K562 (cell line): ENCODE results near the gene COL4A1.

Experiments used
- CC2D1A ChIP-seq: fragments of 450-650 bp; IDR thresholded peaks from 2 replicates; pipeline ENCODE4 v1.6.1; 2017; ENCODE audit warnings: mild to moderate bottlenecking
- FOXK1 ChIP-seq: sonication (generic); formaldehyde crosslinking; IDR thresholded peaks from 2 replicates; pipeline ENCODE4 v1.8.0; 2022; ENCODE audit warnings: missing genetic modification reagents, mild to moderate bottlenecking, borderline replicate concordance
- MYC ChIP-seq, 2 experiments: fragments of 250-450 bp in 1 of 2; sonication (Bioruptor Pico) in 1 of 2; IDR thresholded peaks; 2 replicates each; pipeline versions ENCODE4 v1.5.1 to v1.6.1; 2012 to 2021; ENCODE audit warnings: low read depth in 2 of 2, borderline replicate concordance in 1 of 2, improper control_type of control experiment in 1 of 2, low read length in 1 of 2, mild to moderate bottlenecking in 1 of 2, moderate library complexity in 1 of 2
- NFRKB ChIP-seq: fragments of 450-650 bp; IDR thresholded peaks from 2 replicates; pipeline ENCODE4 v1.6.1; 2016; ENCODE audit warnings: low read depth
- PCBP1 ChIP-seq: fragments of 200-400 bp; formaldehyde crosslinking; IDR thresholded peaks from 2 replicates; pipeline ENCODE4 v1.6.1; 2018; ENCODE audit warnings: mild to moderate bottlenecking, low read depth, low read length; ENCODE audit not compliant: poor library complexity, severe bottlenecking
- TCFL5 ChIP-seq: fragments of 250-450 bp; sonication (Bioruptor Pico); conservative IDR thresholded peaks from 2 replicates; pipeline ENCODE4 v1.6.1; 2021; ENCODE audit warnings: mild to moderate bottlenecking, moderate library complexity, matching md5 sums
- TFAM ChIP-seq: fragments of 250-450 bp; sonication (Bioruptor Pico); conservative IDR thresholded peaks from 2 replicates; pipeline ENCODE4 v1.5.0; 2021; ENCODE audit warnings: mild to moderate bottlenecking, moderate library complexity
- ZNF764 ChIP-seq: fragments of 250-450 bp; sonication (Bioruptor Pico); IDR thresholded peaks from 2 replicates; pipeline ENCODE4 v1.4.0; 2020; ENCODE audit warnings: low read depth, mild to moderate bottlenecking, moderate library complexity
- TF ChIP-seq, protein P1 (sequence below): IDR thresholded peaks from 2 replicates; pipeline ENCODE4 v1.6.1; 2012; ENCODE audit warnings: low read depth, low read length, improper control_type of control experiment, borderline replicate concordance
- TF ChIP-seq, protein P2 (sequence below): fragments of 450-650 bp; IDR thresholded peaks from 2 replicates; pipeline ENCODE4 v1.6.1; 2016; ENCODE audit warnings: low read depth
- TF ChIP-seq, protein P3 (sequence below): fragments of 450-650 bp; IDR thresholded peaks from 2 replicates; pipeline ENCODE4 v1.6.1; 2016; ENCODE audit warnings: missing biosample characterization, missing genetic modification characterization

DNA sequence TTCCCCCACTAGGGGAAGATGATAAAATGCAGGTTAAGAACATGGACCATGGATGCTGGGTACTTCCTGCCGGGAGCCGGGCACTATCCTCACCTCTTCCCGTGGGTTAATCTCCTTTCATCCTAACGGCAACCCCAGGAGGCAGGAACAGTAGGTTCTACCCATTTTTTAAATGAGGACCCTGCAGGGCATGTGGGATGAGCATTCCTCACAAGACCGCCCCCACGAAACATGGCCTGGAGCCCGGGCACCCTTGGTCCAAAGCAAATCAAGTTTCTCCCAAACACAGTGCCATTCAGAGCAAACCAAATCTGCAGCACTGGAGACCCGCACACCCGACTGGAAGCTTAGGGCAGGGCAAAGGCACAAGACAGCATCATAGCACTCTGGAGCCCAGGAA is 35.5 kb upstream of the COL4A1 start:
- TF ChIP-seq, protein P1, sequence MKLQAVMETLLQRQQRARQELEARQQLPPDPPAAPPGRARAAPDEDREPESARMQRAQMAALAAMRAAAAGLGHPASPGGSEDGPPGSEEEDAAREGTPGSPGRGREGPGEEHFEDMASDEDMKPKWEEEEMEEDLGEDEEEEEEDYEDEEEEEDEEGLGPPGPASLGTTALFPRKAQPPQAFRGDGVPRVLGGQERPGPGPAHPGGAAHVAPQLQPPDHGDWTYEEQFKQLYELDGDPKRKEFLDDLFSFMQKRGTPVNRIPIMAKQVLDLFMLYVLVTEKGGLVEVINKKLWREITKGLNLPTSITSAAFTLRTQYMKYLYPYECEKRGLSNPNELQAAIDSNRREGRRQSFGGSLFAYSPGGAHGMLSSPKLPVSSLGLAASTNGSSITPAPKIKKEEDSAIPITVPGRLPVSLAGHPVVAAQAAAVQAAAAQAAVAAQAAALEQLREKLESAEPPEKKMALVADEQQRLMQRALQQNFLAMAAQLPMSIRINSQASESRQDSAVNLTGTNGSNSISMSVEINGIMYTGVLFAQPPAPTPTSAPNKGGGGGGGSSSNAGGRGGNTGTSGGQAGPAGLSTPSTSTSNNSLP = no peak
- TF ChIP-seq TFAM (CRISPR knock-in tag) (no peak), MYC (IDR thresholded peaks at IDR 0.05; ENCODE audit: low read depth, low read length) (no peak), MYC (CRISPR knock-in tag; IDR thresholded peaks at IDR 0.05; ENCODE audit: borderline replicate concordance, low read depth) (no peak), FOXK1 (CRISPR knock-in tag) (no peak), PCBP1 (no peak), CC2D1A (no peak), NFRKB (no peak), TCFL5 (CRISPR knock-in tag) (no peak), ZNF764 (no peak)
- TF ChIP-seq, protein P2, sequence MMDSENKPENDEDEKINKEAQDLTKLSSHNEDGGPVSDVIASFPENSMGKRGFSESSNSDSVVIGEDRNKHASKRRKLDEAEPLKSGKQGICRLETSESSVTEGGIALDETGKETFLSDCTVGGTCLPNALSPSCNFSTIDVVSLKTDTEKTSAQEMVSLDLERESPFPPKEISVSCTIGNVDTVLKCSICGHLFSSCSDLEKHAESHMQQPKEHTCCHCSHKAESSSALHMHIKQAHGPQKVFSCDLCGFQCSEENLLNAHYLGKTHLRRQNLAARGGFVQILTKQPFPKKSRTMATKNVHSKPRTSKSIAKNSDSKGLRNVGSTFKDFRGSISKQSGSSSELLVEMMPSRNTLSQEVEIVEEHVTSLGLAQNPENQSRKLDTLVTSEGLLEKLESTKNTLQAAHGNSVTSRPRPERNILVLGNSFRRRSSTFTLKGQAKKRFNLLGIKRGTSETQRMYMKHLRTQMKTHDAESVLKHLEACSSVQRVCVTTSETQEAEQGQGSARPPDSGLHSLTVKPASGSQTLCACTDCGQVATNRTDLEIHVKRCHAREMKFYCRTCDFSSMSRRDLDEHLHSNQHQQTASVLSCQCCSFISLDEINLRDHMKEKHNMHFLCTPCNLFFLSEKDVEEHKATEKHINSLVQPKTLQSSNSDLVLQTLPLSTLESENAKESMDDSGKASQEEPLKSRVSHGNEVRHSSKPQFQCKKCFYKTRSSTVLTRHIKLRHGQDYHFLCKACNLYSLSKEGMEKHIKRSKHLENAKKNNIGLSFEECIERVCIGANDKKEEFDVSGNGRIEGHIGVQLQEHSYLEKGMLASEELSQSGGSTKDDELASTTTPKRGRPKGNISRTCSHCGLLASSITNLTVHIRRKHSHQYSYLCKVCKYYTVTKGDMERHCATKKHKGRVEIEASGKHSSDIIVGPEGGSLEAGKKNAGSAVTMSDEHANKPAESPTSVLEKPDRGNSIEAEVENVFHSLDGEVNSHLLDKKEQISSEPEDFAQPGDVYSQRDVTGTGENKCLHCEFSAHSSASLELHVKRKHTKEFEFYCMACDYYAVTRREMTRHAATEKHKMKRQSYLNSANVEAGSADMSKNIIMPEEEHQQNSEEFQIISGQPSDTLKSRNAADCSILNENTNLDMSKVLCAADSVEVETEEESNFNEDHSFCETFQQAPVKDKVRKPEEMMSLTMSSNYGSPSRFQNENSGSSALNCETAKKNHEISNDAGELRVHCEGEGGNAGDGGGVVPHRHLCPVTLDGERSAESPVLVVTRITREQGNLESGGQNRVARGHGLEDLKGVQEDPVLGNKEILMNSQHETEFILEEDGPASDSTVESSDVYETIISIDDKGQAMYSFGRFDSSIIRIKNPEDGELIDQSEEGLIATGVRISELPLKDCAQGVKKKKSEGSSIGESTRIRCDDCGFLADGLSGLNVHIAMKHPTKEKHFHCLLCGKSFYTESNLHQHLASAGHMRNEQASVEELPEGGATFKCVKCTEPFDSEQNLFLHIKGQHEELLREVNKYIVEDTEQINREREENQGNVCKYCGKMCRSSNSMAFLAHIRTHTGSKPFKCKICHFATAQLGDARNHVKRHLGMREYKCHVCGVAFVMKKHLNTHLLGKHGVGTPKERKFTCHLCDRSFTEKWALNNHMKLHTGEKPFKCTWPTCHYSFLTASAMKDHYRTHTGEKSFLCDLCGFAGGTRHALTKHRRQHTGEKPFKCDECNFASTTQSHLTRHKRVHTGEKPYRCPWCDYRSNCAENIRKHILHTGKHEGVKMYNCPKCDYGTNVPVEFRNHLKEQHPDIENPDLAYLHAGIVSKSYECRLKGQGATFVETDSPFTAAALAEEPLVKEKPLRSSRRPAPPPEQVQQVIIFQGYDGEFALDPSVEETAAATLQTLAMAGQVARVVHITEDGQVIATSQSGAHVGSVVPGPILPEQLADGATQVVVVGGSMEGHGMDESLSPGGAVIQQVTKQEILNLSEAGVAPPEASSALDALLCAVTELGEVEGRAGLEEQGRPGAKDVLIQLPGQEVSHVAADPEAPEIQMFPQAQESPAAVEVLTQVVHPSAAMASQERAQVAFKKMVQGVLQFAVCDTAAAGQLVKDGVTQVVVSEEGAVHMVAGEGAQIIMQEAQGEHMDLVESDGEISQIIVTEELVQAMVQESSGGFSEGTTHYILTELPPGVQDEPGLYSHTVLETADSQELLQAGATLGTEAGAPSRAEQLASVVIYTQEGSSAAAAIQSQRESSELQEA = no peak
- TF ChIP-seq, protein P3, sequence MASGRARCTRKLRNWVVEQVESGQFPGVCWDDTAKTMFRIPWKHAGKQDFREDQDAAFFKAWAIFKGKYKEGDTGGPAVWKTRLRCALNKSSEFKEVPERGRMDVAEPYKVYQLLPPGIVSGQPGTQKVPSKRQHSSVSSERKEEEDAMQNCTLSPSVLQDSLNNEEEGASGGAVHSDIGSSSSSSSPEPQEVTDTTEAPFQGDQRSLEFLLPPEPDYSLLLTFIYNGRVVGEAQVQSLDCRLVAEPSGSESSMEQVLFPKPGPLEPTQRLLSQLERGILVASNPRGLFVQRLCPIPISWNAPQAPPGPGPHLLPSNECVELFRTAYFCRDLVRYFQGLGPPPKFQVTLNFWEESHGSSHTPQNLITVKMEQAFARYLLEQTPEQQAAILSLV (tag) = no peak
